ENCODE measurements around the gene SLC66A2. TPM values are rescaled to one million over a fixed set of nuclear protein-coding genes. Genes with fewer than 3 reads are reported as not detected.
A peak's percentile ranks its signal among the peaks of the same experiment; 100 is the strongest.

SLC66A2 gene
- total RNA-seq, 1 experiment from 2014 or later = 21.7 TPM

GRCh38 chr18:79903071-79903635 is 48.3 kb downstream of the SLC66A2 start:
- H3K9me3 Mint-ChIP-seq (ENCODE audit: unreplicated experiment) = peaks cover 7% of the 10 kb centered on the region
- POLR2A ChIA-PET = no interaction called here
- no peak overlapping the region for H3K27ac Mint-ChIP-seq (ENCODE audit: low read depth, unreplicated experiment)
- H3K4me1 Mint-ChIP-seq (ENCODE audit: insufficient read depth, unreplicated experiment) = no peaks in the 10 kb centered on the region
- no peak for TF ChIP-seq CTCF (IDR thresholded peaks at IDR 0.05; ENCODE audit: unreplicated experiment)
- H3K4me3 Mint-ChIP-seq (ENCODE audit: unreplicated experiment) = no peak overlapping the region
- intact Hi-C loops (cut with micrococcal nuclease) = no loop called here
- DNase-seq (ENCODE audit: unreplicated experiment) = no peak
- no TSS peak for BruUV-seq (replicated peaks)
- peaks cover 24% of the 10 kb centered on the region for H3K36me3 Mint-ChIP-seq (ENCODE audit: insufficient read depth, unreplicated experiment)
- CTCF ChIA-PET = no interaction called here
- no peaks in the 10 kb centered on the region for H3K27me3 Mint-ChIP-seq (ENCODE audit: insufficient read depth, unreplicated experiment)

GRCh38 chr18:79902640-79903039 is 48.8 kb downstream of the SLC66A2 start:
- Mint-ChIP-seq H3K27ac (ENCODE audit: low read depth, unreplicated experiment) (no peak overlapping the region), H3K4me1 (ENCODE audit: insufficient read depth, unreplicated experiment) (no peaks in the 10 kb centered on the region), H3K4me3 (ENCODE audit: unreplicated experiment) (no peak overlapping the region), H3K9me3 (ENCODE audit: unreplicated experiment) (peaks cover 11% of the 10 kb centered on the region), H3K36me3 (ENCODE audit: insufficient read depth, unreplicated experiment) (peaks cover 29% of the 10 kb centered on the region), H3K27me3 (ENCODE audit: insufficient read depth, unreplicated experiment) (no peaks in the 10 kb centered on the region)
- intact Hi-C loops (cut with micrococcal nuclease) = no loop called here
- BruUV-seq (replicated peaks) = TSS peak; percentile 27
- CTCF ChIA-PET = no interaction called here
- POLR2A ChIA-PET = no interaction called here
- DNase-seq (ENCODE audit: unreplicated experiment) = no peak
- no peak for TF ChIP-seq CTCF (IDR thresholded peaks at IDR 0.05; ENCODE audit: unreplicated experiment)

- Mint-ChIP-seq H3K4me3 (ENCODE audit: unreplicated experiment) (no peak overlapping the region), H3K27me3 (ENCODE audit: insufficient read depth, unreplicated experiment) (no peaks in the 10 kb centered on the region), H3K4me1 (ENCODE audit: insufficient read depth, unreplicated experiment) (no peaks in the 10 kb centered on the region), H3K9me3 (ENCODE audit: unreplicated experiment) (peaks cover 17% of the 10 kb centered on the region), H3K36me3 (ENCODE audit: insufficient read depth, unreplicated experiment) (peaks cover 32% of the 10 kb centered on the region), H3K27ac (ENCODE audit: low read depth, unreplicated experiment) (no peak overlapping the region)
- POLR2A ChIA-PET = no interaction called here
- TF ChIP-seq CTCF (IDR thresholded peaks at IDR 0.05; ENCODE audit: unreplicated experiment) = no peak
- no TSS peak for BruUV-seq (replicated peaks)
- intact Hi-C loops (cut with micrococcal nuclease) = no loop called here
- DNase-seq (ENCODE audit: unreplicated experiment) = no peak
- CTCF ChIA-PET = no interaction called here
These were observed 49.4 kb downstream of the SLC66A2 start for GRCh38 chr18:79902075-79902474.

GRCh38 chr18:79901665-79902064 is 49.8 kb downstream of the SLC66A2 start:
- TF ChIP-seq CTCF (IDR thresholded peaks at IDR 0.05; ENCODE audit: unreplicated experiment) = no peak
- intact Hi-C loops (cut with micrococcal nuclease) = no loop called here
- Mint-ChIP-seq H3K4me1 (ENCODE audit: insufficient read depth, unreplicated experiment) (no peaks in the 10 kb centered on the region), H3K9me3 (ENCODE audit: unreplicated experiment) (peaks cover 21% of the 10 kb centered on the region), H3K27ac (ENCODE audit: low read depth, unreplicated experiment) (no peak overlapping the region), H3K27me3 (ENCODE audit: insufficient read depth, unreplicated experiment) (no peaks in the 10 kb centered on the region), H3K4me3 (ENCODE audit: unreplicated experiment) (no peak overlapping the region), H3K36me3 (ENCODE audit: insufficient read depth, unreplicated experiment) (peaks cover 36% of the 10 kb centered on the region)
- ChIA-PET CTCF (no interaction called here), POLR2A (no interaction called here)
- no TSS peak for BruUV-seq (replicated peaks)
- no peak for DNase-seq (ENCODE audit: unreplicated experiment)
